GM19467 (cell line): ENCODE data around the gene TSPAN15.
"Not testable (repeated sequence)": the region's sequence is repeated elsewhere in the genome, so short reads cannot be mapped to it uniquely, and the experiment has no call there.

Experiments
- ATAC-seq: cut with Tn5 transposase; IDR thresholded peaks from one replicate; pipeline ENCODE4 v1.9.1; 2021; ENCODE audit warnings: mild to moderate bottlenecking, moderate library complexity; ENCODE audit not compliant: unreplicated experiment

The TSPAN15 gene

DNA sequence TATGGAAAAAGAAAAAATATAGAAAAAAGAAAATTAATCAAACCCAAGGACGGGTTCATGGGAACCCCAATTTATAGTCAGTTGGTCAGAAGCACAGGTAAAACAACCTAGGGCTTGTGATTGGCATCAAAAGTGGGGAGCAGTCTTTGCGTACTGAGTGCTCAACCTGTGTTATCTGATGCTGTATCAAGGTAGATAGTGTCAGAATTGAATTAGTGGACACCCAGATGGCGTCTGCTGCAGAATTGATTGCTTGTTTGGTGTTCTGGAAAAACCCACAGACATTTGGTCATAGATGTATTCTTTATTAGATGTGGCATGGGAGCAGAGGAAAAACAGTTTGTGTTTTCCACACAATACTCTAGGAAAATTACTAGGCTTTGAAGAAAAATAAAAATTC lies 82.4 kb downstream of the TSPAN15 start:
- ATAC-seq = no peak

DNA sequence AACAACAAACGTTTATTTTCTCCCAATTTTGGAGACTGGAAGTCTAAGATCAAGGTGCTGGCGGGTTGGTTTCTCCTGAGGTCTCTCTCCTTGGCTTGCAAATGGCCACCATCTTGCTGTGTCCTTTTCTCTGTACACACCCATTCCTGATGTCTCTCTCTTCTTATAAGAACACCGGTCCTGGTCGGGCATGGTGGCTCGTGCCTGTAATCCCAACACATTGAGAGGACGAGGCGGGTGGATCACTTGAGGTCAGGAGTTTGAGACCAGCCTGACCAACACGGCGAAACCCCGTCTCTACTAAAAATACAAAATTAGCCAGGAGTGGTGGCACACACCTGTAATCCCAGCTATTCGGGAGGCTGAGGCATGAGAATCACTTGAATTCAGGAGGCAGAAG lies 85.3 kb downstream of the TSPAN15 start:
- not testable (repeated sequence) for ATAC-seq

DNA sequence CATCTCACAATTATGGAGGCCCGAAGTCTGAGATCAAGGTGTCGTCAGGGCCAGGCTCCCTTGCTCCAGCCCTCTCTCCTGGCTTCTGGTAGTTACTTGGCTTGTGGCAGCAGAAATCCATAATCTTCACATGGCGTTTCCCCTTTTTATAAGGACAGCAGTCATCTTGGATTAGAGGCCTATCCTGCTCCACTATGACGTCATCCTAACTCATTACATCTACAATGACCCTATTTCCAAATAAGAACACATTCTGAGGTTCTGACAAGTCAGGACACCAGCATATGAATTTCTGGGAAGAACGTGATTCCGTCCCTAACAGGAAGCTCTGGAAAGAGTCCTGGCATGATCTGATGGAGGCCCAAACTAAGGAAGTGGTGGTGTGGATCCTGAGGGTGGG lies 86.2 kb downstream of the TSPAN15 start:
- no peak for ATAC-seq

DNA sequence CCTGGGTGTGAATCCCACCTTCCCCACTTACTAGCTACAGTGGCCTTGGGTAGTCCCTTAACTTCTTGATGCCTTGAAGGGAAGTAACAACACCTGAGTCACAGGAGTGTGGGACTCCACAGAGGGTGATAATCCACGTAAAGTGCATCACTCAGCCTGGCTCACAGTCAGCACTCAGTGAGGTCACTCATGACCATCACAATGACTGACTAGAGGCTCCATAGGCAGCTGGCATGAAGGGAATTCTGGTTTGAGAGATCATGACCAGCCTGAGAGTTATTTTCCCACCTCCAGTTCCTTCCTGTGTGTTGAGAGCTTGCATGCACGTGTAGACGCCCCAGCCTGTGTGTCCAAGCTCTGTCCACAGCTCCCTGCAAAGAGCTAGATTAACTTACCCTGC lies 87.2 kb downstream of the TSPAN15 start:
- ATAC-seq = no peak

DNA sequence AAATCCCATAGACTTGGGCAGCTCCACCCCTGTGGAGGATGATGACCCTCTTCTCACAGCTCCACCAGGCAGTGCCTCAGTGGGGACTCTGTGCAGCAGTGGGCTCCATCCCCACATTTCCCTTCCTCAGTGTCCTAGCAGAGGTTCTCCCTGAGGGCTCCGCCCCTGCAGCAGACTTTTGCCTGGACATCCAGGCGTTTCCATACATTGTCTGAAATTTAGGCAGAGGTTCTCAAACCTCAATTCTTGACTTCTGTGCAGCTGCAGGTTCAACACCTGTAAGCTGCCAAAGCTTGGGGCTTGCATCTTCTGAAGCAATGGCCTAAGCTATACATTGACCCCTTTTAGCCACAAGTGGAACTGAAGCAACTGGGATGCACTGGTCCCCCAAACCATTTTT lies 90.2 kb downstream of the TSPAN15 start:
- ATAC-seq = no peak

DNA sequence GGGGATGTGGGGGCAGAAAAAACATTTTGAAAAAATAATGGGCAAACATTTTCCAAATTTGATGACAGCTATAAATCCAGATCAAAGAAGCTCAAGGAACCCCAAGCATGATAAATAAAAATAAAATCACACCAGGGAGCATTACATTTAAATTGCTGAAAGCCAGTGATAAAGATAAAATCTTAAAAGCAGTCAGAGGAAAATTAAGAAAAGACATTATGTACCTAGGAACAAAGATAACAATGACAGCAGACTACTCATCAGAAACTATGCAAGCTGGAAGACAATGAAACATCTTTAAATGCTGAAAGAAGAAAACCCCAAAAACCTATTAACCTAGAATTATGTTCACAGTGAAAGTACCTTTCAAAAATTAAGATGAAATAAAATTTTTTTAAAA lies 98.7 kb downstream of the TSPAN15 start:
- no peak for ATAC-seq

DNA sequence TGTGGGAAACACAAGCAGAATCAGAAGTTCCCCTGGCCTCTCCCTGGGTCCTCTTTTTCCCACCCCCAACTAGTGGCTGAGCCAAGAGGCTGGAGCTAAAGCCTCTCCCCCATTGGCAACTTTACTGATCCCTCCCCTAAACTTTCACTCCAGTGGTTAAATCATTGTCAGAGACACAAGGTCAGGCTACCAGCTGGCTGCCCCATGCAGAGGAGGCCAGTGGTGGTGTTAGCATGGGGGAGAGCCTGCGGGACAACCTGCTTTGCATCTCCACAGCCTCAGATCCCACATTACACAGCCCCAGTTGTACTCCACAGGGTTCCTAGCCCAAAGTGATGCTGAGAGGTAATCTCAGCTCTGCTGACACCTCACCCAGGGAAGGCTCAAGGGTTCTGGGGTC lies 101.0 kb downstream of the TSPAN15 start:
- ATAC-seq = no peak

DNA sequence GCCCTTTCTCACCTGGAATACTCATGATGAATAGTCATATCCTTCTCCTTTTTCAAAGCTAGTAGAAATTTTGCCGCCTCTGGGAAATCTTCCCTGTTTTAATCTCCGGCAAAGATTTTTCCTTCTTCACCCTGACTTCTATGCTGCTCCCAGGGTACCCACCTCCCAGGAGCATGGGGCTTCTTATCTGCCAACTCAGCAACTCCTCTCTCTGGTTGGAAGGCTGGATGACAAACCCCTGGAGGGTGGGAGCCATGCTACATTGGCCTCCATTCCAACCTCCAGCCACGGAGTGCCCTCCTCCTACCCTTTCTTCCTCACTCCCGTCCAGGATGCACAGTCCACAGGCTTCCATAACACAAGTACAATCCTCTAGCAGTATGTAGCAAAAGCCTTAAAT lies 102.1 kb downstream of the TSPAN15 start:
- no peak for ATAC-seq

DNA sequence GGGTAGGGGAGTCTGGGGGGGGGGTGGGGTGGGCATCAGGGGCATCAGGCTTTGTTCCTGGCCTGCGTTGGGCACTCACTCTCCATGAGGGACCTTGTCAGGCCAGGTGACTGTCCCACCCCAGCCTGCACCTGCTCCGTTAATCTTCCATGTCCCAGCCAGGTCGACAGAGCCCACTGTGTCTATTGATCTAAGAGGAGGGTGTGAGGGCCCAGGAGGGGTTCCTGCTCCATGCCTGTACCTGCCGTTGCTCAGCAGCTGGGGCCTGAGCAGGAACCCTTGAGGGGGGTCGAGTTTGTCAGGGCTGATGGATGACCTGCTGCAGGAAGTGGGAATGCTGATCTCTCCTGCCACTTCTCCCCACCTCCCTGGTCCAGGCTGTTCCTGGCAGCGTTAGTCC lies 103.3 kb downstream of the TSPAN15 start:
- no peak for ATAC-seq
